Measurements from ENCODE around the gene PGPEP1.
"Not testable (repeated sequence)": the region's sequence is repeated elsewhere in the genome, so short reads cannot be mapped to it uniquely, and the experiment has no call there.

PGPEP1 gene

GRCh38 chr19:18308051-18308947, 32.1 kb upstream of the PGPEP1 start:
- no peak for DNase-seq (ENCODE audit: low read depth in 3 of 3)

- no peak for DNase-seq (ENCODE audit: low read depth in 3 of 3)
Observed at GRCh38 chr19:18308948-18309325, 31.5 kb upstream of the PGPEP1 start.

- DNase-seq (ENCODE audit: low read depth in 3 of 3) = no peak
Observed at GRCh38 chr19:18309525-18310064, 30.8 kb upstream of the PGPEP1 start.

- no peak for DNase-seq (ENCODE audit: low read depth in 3 of 3)
Observed at GRCh38 chr19:18310118-18310909, 30.1 kb upstream of the PGPEP1 start.

GRCh38 chr19:18310966-18311365, 29.4 kb upstream of the PGPEP1 start:
- DNase-seq (ENCODE audit: low read depth in 3 of 3) = no peak

GRCh38 chr19:18311502-18312091, 28.8 kb upstream of the PGPEP1 start:
- no peak for DNase-seq (ENCODE audit: low read depth in 3 of 3)

- DNase-seq (ENCODE audit: low read depth in 3 of 3) = no peak
Observed at GRCh38 chr19:18312092-18312534, 28.3 kb upstream of the PGPEP1 start.

GRCh38 chr19:18313398-18313797, 27.0 kb upstream of the PGPEP1 start:
- no peak for DNase-seq (ENCODE audit: low read depth in 3 of 3)

GRCh38 chr19:18317961-18318800, 22.2 kb upstream of the PGPEP1 start:
- DNase-seq (ENCODE audit: low read depth in 3 of 3) = no peak

- no peak for DNase-seq (ENCODE audit: low read depth in 3 of 3)
Observed at GRCh38 chr19:18319591-18320135, 20.7 kb upstream of the PGPEP1 start.

- DNase-seq (ENCODE audit: low read depth in 3 of 3) = no peak
Observed at GRCh38 chr19:18320865-18321733, 19.3 kb upstream of the PGPEP1 start.

- DNase-seq (ENCODE audit: low read depth in 3 of 3) = no peak
Observed at GRCh38 chr19:18321734-18322102, 18.7 kb upstream of the PGPEP1 start.

GRCh38 chr19:18322318-18322758, 18.1 kb upstream of the PGPEP1 start:
- no peak for DNase-seq (ENCODE audit: low read depth in 3 of 3)

GRCh38 chr19:18322759-18323460, 17.5 kb upstream of the PGPEP1 start, which contains the start of gene LSM4:
Gene LSM4, minus strand, starts transcription at chr19:18323076. Its CDS starts 56 bp downstream, at chr19:18323020.
- peak; percentile 99 for DNase-seq (ENCODE audit: low read depth in 3 of 3)

GRCh38 chr19:18324373-18324731, 16.0 kb upstream of the PGPEP1 start:
- not testable (repeated sequence) for DNase-seq (ENCODE audit: low read depth in 3 of 3)

- DNase-seq (ENCODE audit: low read depth in 3 of 3) = no peak
Observed at GRCh38 chr19:18326772-18327171, 13.6 kb upstream of the PGPEP1 start.

GRCh38 chr19:18328340-18329034, 11.9 kb upstream of the PGPEP1 start:
- peak in 2 of 3 experiments; percentile 73 to 83 for DNase-seq (ENCODE audit: low read depth in 3 of 3)

GRCh38 chr19:18329035-18329376, 11.4 kb upstream of the PGPEP1 start:
- no peak for DNase-seq (ENCODE audit: low read depth in 3 of 3)

- DNase-seq (ENCODE audit: low read depth in 3 of 3) = no peak
Observed at GRCh38 chr19:18330868-18331267, 9.5 kb upstream of the PGPEP1 start.

All from stimulated activated CD4-positive, alpha-beta T cell treated with anti-CD3 and anti-CD28 coated beads, TNF-alpha, amount 100 ng/mL, for 4 hours (primary cell).